Endothelial cell (in vitro differentiated cells): ENCODE results near the gene SCYL2. TPM values are rescaled to one million over a fixed set of nuclear protein-coding genes. Genes with fewer than 3 reads are reported as not detected.
A peak's percentile ranks its signal among the peaks of the same experiment; 100 is the strongest.

Experiments
- DNase-seq: peaks from one replicate; pipeline ENCODE4 v3.0.0; 2021; ENCODE audit warnings: low spot score
- H3K27ac Mint-ChIP-seq: one replicate; pipeline ENCODE4 v1.8.0; 2021; ENCODE audit warnings: mixed read lengths, inconsistent platforms; ENCODE audit not compliant: unreplicated experiment
- H3K27me3 Mint-ChIP-seq: one replicate; pipeline ENCODE4 v1.8.0; 2021; ENCODE audit warnings: mild to moderate bottlenecking, moderate library complexity, mixed read lengths, inconsistent platforms; ENCODE audit not compliant: unreplicated experiment
- H3K36me3 Mint-ChIP-seq: one replicate; pipeline ENCODE4 v1.8.0; 2021; ENCODE audit warnings: mild to moderate bottlenecking, low read depth, mixed read lengths, inconsistent platforms; ENCODE audit not compliant: unreplicated experiment
- H3K4me1 Mint-ChIP-seq: one replicate; pipeline ENCODE4 v1.8.0; 2021; ENCODE audit warnings: mild to moderate bottlenecking, mixed read lengths, inconsistent platforms; ENCODE audit not compliant: unreplicated experiment
- H3K4me3 Mint-ChIP-seq: one replicate; pipeline ENCODE4 v1.8.0; 2021; ENCODE audit warnings: mild to moderate bottlenecking, mixed read lengths, inconsistent platforms; ENCODE audit not compliant: unreplicated experiment
- H3K9me3 Mint-ChIP-seq: one replicate; pipeline ENCODE4 v1.8.0; 2021; ENCODE audit warnings: mixed read lengths, inconsistent platforms; ENCODE audit not compliant: unreplicated experiment
- total RNA-seq: library from RNA; stranded (reverse); fragmentation: NEBNext Ultra II Directional; extraction: Animal tissue kit (Norgen Biotek cat#: 25700); gene quantifications from one replicate; pipeline ENCODE4 v1.2.1, GENCODE V29; 2021; ENCODE audit not compliant: unreplicated experiment
- TF ChIP-seq, protein P1 (sequence below): fragments of 200-600 bp; sonication (generic); IDR thresholded peaks from one replicate; pipeline ENCODE4 v1.5.0; 2021; ENCODE audit warnings: antibody characterized with exemption; ENCODE audit not compliant: unreplicated experiment

Gene SCYL2
- total RNA-seq, 1 donor from 2014 or later: 56.9 TPM

- Mint-ChIP-seq H3K4me1 (peaks cover 14% of the 10 kb centered on the region), H3K9me3 (no peaks in the 10 kb centered on the region), H3K27ac (peak overlapping the region; percentile 1), H3K36me3 (no peaks in the 10 kb centered on the region), H3K4me3 (no peak overlapping the region), H3K27me3 (peaks cover 1% of the 10 kb centered on the region)
- DNase-seq: no peak
- TF ChIP-seq, protein P1, sequence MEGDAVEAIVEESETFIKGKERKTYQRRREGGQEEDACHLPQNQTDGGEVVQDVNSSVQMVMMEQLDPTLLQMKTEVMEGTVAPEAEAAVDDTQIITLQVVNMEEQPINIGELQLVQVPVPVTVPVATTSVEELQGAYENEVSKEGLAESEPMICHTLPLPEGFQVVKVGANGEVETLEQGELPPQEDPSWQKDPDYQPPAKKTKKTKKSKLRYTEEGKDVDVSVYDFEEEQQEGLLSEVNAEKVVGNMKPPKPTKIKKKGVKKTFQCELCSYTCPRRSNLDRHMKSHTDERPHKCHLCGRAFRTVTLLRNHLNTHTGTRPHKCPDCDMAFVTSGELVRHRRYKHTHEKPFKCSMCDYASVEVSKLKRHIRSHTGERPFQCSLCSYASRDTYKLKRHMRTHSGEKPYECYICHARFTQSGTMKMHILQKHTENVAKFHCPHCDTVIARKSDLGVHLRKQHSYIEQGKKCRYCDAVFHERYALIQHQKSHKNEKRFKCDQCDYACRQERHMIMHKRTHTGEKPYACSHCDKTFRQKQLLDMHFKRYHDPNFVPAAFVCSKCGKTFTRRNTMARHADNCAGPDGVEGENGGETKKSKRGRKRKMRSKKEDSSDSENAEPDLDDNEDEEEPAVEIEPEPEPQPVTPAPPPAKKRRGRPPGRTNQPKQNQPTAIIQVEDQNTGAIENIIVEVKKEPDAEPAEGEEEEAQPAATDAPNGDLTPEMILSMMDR: no peak
Measured at GRCh38 chr12:100249941-100250340, 17.0 kb upstream of the SCYL2 start.

GRCh38 chr12:100251917-100252316 lies 15.1 kb upstream of the SCYL2 start:
- Mint-ChIP-seq H3K4me1 (peaks cover 21% of the 10 kb centered on the region), H3K27ac (no peak overlapping the region), H3K4me3 (no peak overlapping the region), H3K36me3 (no peaks in the 10 kb centered on the region), H3K27me3 (peaks cover 4% of the 10 kb centered on the region), H3K9me3 (no peaks in the 10 kb centered on the region)
- TF ChIP-seq, protein P1: no peak
- DNase-seq: no peak

GRCh38 chr12:100253437-100253836 lies 13.5 kb upstream of the SCYL2 start:
- Mint-ChIP-seq H3K4me1 (peaks cover 21% of the 10 kb centered on the region), H3K4me3 (no peak overlapping the region), H3K36me3 (no peaks in the 10 kb centered on the region), H3K27me3 (peaks cover 3% of the 10 kb centered on the region), H3K9me3 (no peaks in the 10 kb centered on the region), H3K27ac (no peak overlapping the region)
- TF ChIP-seq, protein P1: no peak
- no peak for DNase-seq

DNA sequence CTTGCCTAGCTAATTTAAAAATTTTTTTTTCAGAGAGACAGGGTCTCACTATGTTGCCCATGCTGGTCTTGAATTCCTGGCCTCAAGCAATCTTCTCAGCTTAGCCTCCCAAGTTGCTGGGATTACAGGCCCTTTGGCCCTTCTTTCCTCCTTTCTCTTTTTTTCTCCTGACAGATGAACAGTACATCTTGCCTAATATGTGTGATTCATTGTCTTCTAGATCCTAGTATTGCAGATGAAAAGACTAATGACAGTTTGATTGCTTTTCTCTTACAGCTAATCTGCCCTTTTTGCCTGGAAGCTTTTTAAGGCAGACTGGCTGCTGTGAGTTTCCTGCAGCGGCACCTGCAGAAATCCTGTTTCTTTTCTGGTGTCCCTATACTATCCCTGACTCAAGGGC lies 12.1 kb upstream of the SCYL2 start:
- Mint-ChIP-seq H3K36me3 (no peaks in the 10 kb centered on the region), H3K27ac (no peak overlapping the region), H3K27me3 (peaks cover 3% of the 10 kb centered on the region), H3K4me3 (no peak overlapping the region), H3K4me1 (peaks cover 17% of the 10 kb centered on the region), H3K9me3 (no peaks in the 10 kb centered on the region)
- TF ChIP-seq, protein P1: no peak
- DNase-seq: no peak

DNA sequence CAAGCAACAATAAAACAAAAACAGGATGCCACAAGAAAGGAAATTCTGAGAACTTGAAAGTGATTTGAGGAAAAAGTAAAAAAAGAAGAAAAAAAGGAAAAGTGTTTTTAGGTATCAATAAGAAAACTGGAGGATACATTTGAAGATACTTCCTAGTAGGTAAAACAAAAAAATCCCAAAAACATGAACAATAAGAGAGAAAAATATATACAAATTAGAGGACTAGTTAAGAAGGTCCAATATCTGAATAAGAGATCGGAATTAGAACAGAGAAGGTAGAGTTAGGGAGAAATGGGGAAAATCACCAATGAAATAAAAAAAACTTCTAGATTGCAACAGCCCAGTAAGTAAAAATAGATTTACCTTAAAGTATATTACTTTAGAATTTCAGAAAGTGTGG lies 8.8 kb upstream of the SCYL2 start:
- H3K9me3 Mint-ChIP-seq: no peaks in the 10 kb centered on the region
- peak overlapping the region; percentile 9 for H3K27ac Mint-ChIP-seq
- H3K36me3 Mint-ChIP-seq: no peaks in the 10 kb centered on the region
- H3K27me3 Mint-ChIP-seq: peaks cover 3% of the 10 kb centered on the region
- no peak overlapping the region for H3K4me3 Mint-ChIP-seq
- TF ChIP-seq, protein P1: no peak
- no peak for DNase-seq
- H3K4me1 Mint-ChIP-seq: peaks cover 12% of the 10 kb centered on the region
